H1 (cell line): Measurements from ENCODE around the gene ANKRD6. TPM values are rescaled to one million over a fixed set of nuclear protein-coding genes. Genes with fewer than 3 reads are reported as not detected.

Experiments
- CTCF ChIA-PET: fragments of 300-600 bp; sonication (Branson Sonifier 250); formaldehyde crosslinking; loops from one replicate; lab custom pipeline; 2021; ENCODE audit not compliant: partially characterized antibody; lab: Charles Lee
- POLR2A ChIA-PET: fragments of 300-600 bp; sonication (Branson Sonifier 250); formaldehyde crosslinking; loops from one replicate; lab custom pipeline; 2021; ENCODE audit warnings: inconsistent platforms; ENCODE audit not compliant: partially characterized antibody; lab: Charles Lee
- DNase-seq, 2 experiments: peaks; one replicate each; pipeline versions ENCODE4 v3.0.0 to v3.0.0-alpha.2; 2010 to 2022; ENCODE audit warnings: low spot score in 2 of 2, low read depth in 1 of 2, mixed read lengths in 1 of 2
- FAIRE-seq: peaks from 2 replicates; lab custom pipeline; 2011; peaks lifted over from hg19 to GRCh38; lab: Jason Lieb, UNC
- H2AFZ ChIP-seq: 2 replicates; pipeline ENCODE4 v1.8.1; 2012; ENCODE audit warnings: low read length, inconsistent platforms
- H2AK5ac ChIP-seq: 2 replicates; pipeline ENCODE4 v1.6.1; 2013; ENCODE audit warnings: low read depth, low read length
- H2BK120ac ChIP-seq: replicated peaks from 2 replicates; pipeline ENCODE3; 2013; ENCODE audit warnings: low read depth, low read length, inconsistent platforms
- H2BK12ac ChIP-seq: 2 replicates; pipeline ENCODE4 v1.6.1; 2013; ENCODE audit warnings: low read depth, low read length
- H2BK15ac ChIP-seq: 2 replicates; pipeline ENCODE4 v1.6.1; 2013; ENCODE audit warnings: low read length
- H2BK20ac ChIP-seq: 2 replicates; pipeline ENCODE4 v1.6.1; 2013; ENCODE audit warnings: low read length
- H2BK5ac ChIP-seq: 2 replicates; pipeline ENCODE4 v1.6.1; 2013; ENCODE audit warnings: low read depth, low read length
- H3K14ac ChIP-seq: 2 replicates; pipeline ENCODE4 v1.6.1; 2013; ENCODE audit warnings: inconsistent platforms; ENCODE audit not compliant: insufficient read length
- H3K18ac ChIP-seq: 2 replicates; pipeline ENCODE4 v1.6.1; 2013; ENCODE audit warnings: low read length; ENCODE audit errors: extremely low read depth
- H3K23ac ChIP-seq: 2 replicates; pipeline ENCODE4 v1.6.1; 2013; ENCODE audit warnings: inconsistent platforms; ENCODE audit not compliant: insufficient read length
- H3K23me2 ChIP-seq: 2 replicates; pipeline ENCODE4 v1.6.1; 2013; ENCODE audit warnings: low read depth, low read length
- H3K27ac ChIP-seq: 2 replicates; pipeline ENCODE4 v1.6.1; 2011; ENCODE audit warnings: low read depth, low read length, inconsistent platforms
- H3K27me3 ChIP-seq, 4 experiments: replicated peaks in 1 of 4; 1 replicate in 1 of 4; 2 replicates in 3 of 4; pipeline versions ENCODE4 v1.6.1 to v1.8.1; 2011 to 2013; ENCODE audit warnings: low read length in 3 of 4, mild to moderate bottlenecking in 3 of 4, inconsistent platforms in 2 of 4, mixed read lengths in 2 of 4, moderate library complexity in 1 of 4; ENCODE audit not compliant: control insufficient read depth in 3 of 4, insufficient read depth in 3 of 4; ENCODE audit errors: extremely low read depth in 1 of 4
- H3K36me3 ChIP-seq, 4 experiments: 2 replicates each; pipeline versions ENCODE4 v1.6.1 to v1.8.1; 2011 to 2013; ENCODE audit warnings: mild to moderate bottlenecking in 4 of 4, low read length in 3 of 4, moderate library complexity in 2 of 4, control low read depth in 1 of 4, inconsistent platforms in 1 of 4; ENCODE audit not compliant: insufficient read depth in 4 of 4, control insufficient read depth in 2 of 4
- H3K4ac ChIP-seq: replicated peaks from 2 replicates; pipeline ENCODE3; 2013; ENCODE audit warnings: low read length, low read depth, mixed read lengths, inconsistent platforms; ENCODE audit not compliant: insufficient read length
- H3K4me1 ChIP-seq, 4 experiments: replicated peaks in 1 of 4; 1 replicate in 1 of 4; 2 replicates in 3 of 4; pipeline versions ENCODE4 v1.6.1 to v1.8.1; 2011 to 2013; ENCODE audit warnings: low read length in 3 of 4, inconsistent platforms in 2 of 4, mixed read lengths in 1 of 4; ENCODE audit not compliant: insufficient read depth in 4 of 4, control insufficient read depth in 3 of 4
- H3K4me2 ChIP-seq, 2 experiments: 2 replicates each; pipeline versions ENCODE4 v1.6.1 to v1.8.1; 2011 to 2013; ENCODE audit warnings: low read depth in 2 of 2, low read length in 2 of 2, control low read depth in 1 of 2, inconsistent platforms in 1 of 2, mild to moderate bottlenecking in 1 of 2; ENCODE audit not compliant: insufficient read depth in 1 of 2
- H3K4me3 ChIP-seq, 4 experiments: fragments of 200-600, 300-600 bp in 1 of 4; sonication (generic), shearing (Covaris generic), sonication (Bioruptor Twin) in 1 of 4; 2 replicates each; pipeline versions ENCODE4 v1.5.1 to v1.8.1; 2011 to 2016; ENCODE audit warnings: low read length in 4 of 4, low read depth in 3 of 4, control low read depth in 2 of 4, inconsistent platforms in 2 of 4, mild to moderate bottlenecking in 2 of 4, mixed read lengths in 1 of 4, moderate library complexity in 1 of 4; ENCODE audit not compliant: insufficient read depth in 2 of 4; ENCODE audit errors: extremely low read depth in 1 of 4
- H3K56ac ChIP-seq: replicated peaks from 2 replicates; pipeline ENCODE3; 2013; ENCODE audit warnings: low read depth, mild to moderate bottlenecking, mixed read lengths, low read length, inconsistent platforms; ENCODE audit not compliant: insufficient read length
- H3K79me1 ChIP-seq: 2 replicates; pipeline ENCODE4 v1.6.1; 2013; ENCODE audit warnings: low read depth, low read length, control low read depth
- H3K79me2 ChIP-seq, 2 experiments: 2 replicates each; pipeline versions ENCODE4 v1.6.1 to v1.8.1; 2012 to 2013; ENCODE audit warnings: low read length in 2 of 2, mild to moderate bottlenecking in 2 of 2, inconsistent platforms in 1 of 2; ENCODE audit not compliant: insufficient read depth in 2 of 2, control insufficient read depth in 1 of 2
- H3K9ac ChIP-seq, 4 experiments: replicated peaks in 1 of 4; 1 replicate in 1 of 4; 2 replicates in 3 of 4; pipeline versions ENCODE4 v1.6.1 to v1.8.1; 2011 to 2013; ENCODE audit warnings: low read depth in 3 of 4, low read length in 3 of 4, control low read depth in 2 of 4, mild to moderate bottlenecking in 2 of 4, moderate library complexity in 2 of 4, inconsistent platforms in 1 of 4; ENCODE audit errors: extremely low read depth in 1 of 4
- H3K9me3 ChIP-seq, 2 experiments: 2 replicates each; pipeline versions ENCODE4 v1.6.1 to v1.8.1; 2012 to 2013; ENCODE audit warnings: mild to moderate bottlenecking in 2 of 2, moderate library complexity in 2 of 2, control low read depth in 1 of 2, inconsistent platforms in 1 of 2, low read depth in 1 of 2, low read length in 1 of 2, mixed read lengths in 1 of 2; ENCODE audit not compliant: insufficient read depth in 2 of 2
- H4K20me1 ChIP-seq, 2 experiments: replicated peaks in 1 of 2; 2 replicates each; pipeline versions ENCODE3 to v1.8.1; 2011 to 2013; ENCODE audit warnings: inconsistent platforms in 2 of 2, low read length in 2 of 2, mild to moderate bottlenecking in 1 of 2; ENCODE audit not compliant: insufficient read depth in 2 of 2, control insufficient read depth in 1 of 2
- H4K5ac ChIP-seq: 2 replicates; pipeline ENCODE4 v1.6.1; 2013; ENCODE audit warnings: low read length, low read depth, mixed read lengths, inconsistent platforms; ENCODE audit not compliant: insufficient read length
- H4K8ac ChIP-seq: 2 replicates; pipeline ENCODE4 v1.8.0; 2013; ENCODE audit warnings: mild to moderate bottlenecking, moderate library complexity, low read length, inconsistent platforms; ENCODE audit not compliant: insufficient read depth; ENCODE audit errors: extremely low read depth
- H4K91ac ChIP-seq: replicated peaks from 2 replicates; pipeline ENCODE3; 2013; ENCODE audit warnings: low read length, mixed read lengths, inconsistent platforms; ENCODE audit not compliant: insufficient read length
- EZH2 ChIP-seq: fragments of 200-600 bp; sonication (generic); IDR thresholded peaks from 2 replicates; pipeline ENCODE4 v1.7.1; 2012; ENCODE audit warnings: low read depth, mild to moderate bottlenecking, moderate library complexity, low read length, inconsistent platforms; ENCODE audit not compliant: severe bottlenecking
- FOSL1 ChIP-seq: IDR thresholded peaks from 2 replicates; pipeline ENCODE4 v1.6.1; 2011; ENCODE audit warnings: mild to moderate bottlenecking, low read depth, low read length, moderate library complexity; ENCODE audit not compliant: insufficient read depth
- TEAD4 ChIP-seq: IDR thresholded peaks from 2 replicates; pipeline ENCODE4 v1.6.1; 2012; ENCODE audit warnings: low read depth, low read length, inconsistent platforms, mixed read lengths
- WGBS, 2 experiments: shearing (Covaris generic) in 1 of 2; methylation state at CpG; one replicate each; pipeline versions ENCODE4 v1.1.6 to v1.1.7; 2013 to 2015; ENCODE audit warnings: low lambda C conversion rate in 2 of 2, mixed read lengths in 2 of 2, inconsistent platforms in 1 of 2, low coverage in 1 of 2, missing lambda C conversion rate in 1 of 2; ENCODE audit not compliant: insufficient replicate concordance in 2 of 2, insufficient coverage in 1 of 2, insufficient read length in 1 of 2; ENCODE audit errors: extremely low coverage in 1 of 2, missing lambda C conversion rate in 1 of 2; 5-methylcytosine and 5-hydroxymethylcytosine counted together
- polyA plus RNA-seq, 7 experiments: library from polyadenylated mRNA; depleted of rRNA in 3 of 7; stranded (reverse) in 5 of 7; unstranded in 2 of 7; fragments of >200 nt in 5 of 7; fragments of 200-250 nt in 2 of 7; gene quantifications; 1 replicate in 5 of 7; 2 replicates in 1 of 7; 4 replicates in 1 of 7; pipeline versions ENCODE4 v1.2.1 to v1.2.3, GENCODE V29; 2011 to 2013; ENCODE audit warnings: missing spikeins in 2 of 7, mixed read lengths in 2 of 7
- total RNA-seq: library from RNA; stranded (reverse); fragmentation: NEBNext Ultra II Directional; extraction: Animal tissue kit (Norgen Biotek cat#: 25700); gene quantifications from 2 replicates; pipeline ENCODE4 v1.2.1, GENCODE V29; 2021

Gene ANKRD6
- total and polyA plus RNA-seq, 2 of the 8 experiments (the other 6 are each of a cell fraction or from before 2014, with no cell fraction given), result 5.9 to 12.8 TPM

GRCh38 chr6:89564752-89565427 is 131.9 kb downstream of the ANKRD6 start:
- 92% methylated on average over 8 of the region's 8 CpGs; no CpG with 5 or more reads in 1 of the 2 experiments for WGBS, 2 experiments
- POLR2A ChIA-PET, result interaction anchor here (0.7 kb wide), 1 partner anchor 24 kb away, joined by 5 read pairs; no protein-coding TSS in a partner anchor
- no peak for FAIRE-seq
- no peak for TF ChIP-seq EZH2
- no peak for TF ChIP-seq TEAD4
- no peak for TF ChIP-seq FOSL1

More at GRCh38 chr6:89564752-89565427, 131.9 kb downstream of the ANKRD6 start:
- no peak overlapping the region for H4K8ac ChIP-seq
- H3K4me2 ChIP-seq, result no peak overlapping the region
- no peaks in the 10 kb centered on the region for H4K20me1 ChIP-seq
- H3K4me3 ChIP-seq, result no peak overlapping the region
- H3K18ac ChIP-seq, result no peak overlapping the region
- H2BK5ac ChIP-seq, result no peak overlapping the region
- no peak overlapping the region for H3K56ac ChIP-seq
- H3K4ac ChIP-seq, result no peak overlapping the region
- H3K27ac ChIP-seq, result no peak overlapping the region
- no peaks in the 10 kb centered on the region for H3K79me1 ChIP-seq
- no peaks in the 10 kb centered on the region for H3K79me2 ChIP-seq
- H4K91ac ChIP-seq, result no peak overlapping the region
- no peak overlapping the region for H2AK5ac ChIP-seq
- H4K5ac ChIP-seq, result no peak overlapping the region
- no peak for DNase-seq
- no peaks in the 10 kb centered on the region for H3K27me3 ChIP-seq
- H2BK12ac ChIP-seq, result no peak overlapping the region
- H3K23me2 ChIP-seq, result no peaks in the 10 kb centered on the region
- H3K36me3 ChIP-seq, result no peaks in the 10 kb centered on the region
- no peak overlapping the region for H3K23ac ChIP-seq
- no peak overlapping the region for H2BK15ac ChIP-seq
- H2BK120ac ChIP-seq, result no peak overlapping the region
- H3K4me1 ChIP-seq, result peaks cover 0 to 12% (median 4%) of the 10 kb centered on the region in 4 experiments; a peak in 3 of 7 replicates
- H3K9ac ChIP-seq, result no peak overlapping the region
- H3K14ac ChIP-seq, result no peak overlapping the region
- CTCF ChIA-PET, result interaction anchor here (1.0 kb wide), 1 partner anchor 20 kb away, joined by 3 read pairs; no protein-coding TSS in a partner anchor
- no peak overlapping the region for H2BK20ac ChIP-seq
- no peaks in the 10 kb centered on the region for H3K9me3 ChIP-seq
- no peak overlapping the region for H2AFZ ChIP-seq
